ENCODE results near the gene NFIC. TPM values are rescaled to one million over a fixed set of nuclear protein-coding genes. Genes with fewer than 3 reads are reported as not detected.

Gene NFIC
- total and polyA plus RNA-seq, 10 of the 15 experiments (the other 5 are each of a cell fraction or from before 2014, with no cell fraction given) = 0.71 to 53.5 (median 10.2) TPM

DNA sequence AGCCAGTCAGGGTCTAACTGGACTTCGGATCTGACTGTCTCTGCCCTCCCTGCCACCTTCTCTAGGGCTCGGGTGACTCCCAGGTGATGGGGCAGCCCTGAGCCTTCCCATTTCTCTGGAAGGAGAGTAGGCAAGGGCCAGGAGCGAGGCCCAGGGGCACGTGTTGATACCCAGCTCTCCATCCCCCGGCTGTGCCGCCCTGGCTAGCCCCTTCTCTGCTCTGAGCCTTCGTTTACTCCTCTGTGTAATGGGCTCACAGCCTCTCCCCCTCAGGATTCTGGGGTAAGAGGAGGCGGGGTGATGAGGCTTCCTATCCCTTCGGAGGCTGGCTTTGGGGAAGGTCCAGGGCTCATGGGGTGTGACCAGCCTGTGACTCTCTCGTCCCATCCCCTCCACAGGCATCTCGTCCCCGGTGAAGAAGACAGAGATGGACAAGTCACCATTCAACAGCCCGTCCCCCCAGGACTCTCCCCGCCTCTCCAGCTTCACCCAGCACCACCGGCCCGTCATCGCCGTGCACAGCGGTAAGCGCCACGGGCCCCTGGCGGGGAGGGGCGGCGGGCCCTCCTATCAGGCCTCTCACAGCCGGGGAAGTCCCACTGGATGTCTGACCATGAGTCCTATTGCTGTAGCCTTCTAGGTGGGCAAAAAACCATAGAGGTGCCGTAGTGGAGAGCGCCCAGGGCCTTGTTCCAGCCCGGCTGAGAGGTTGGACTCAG, 82.4 kb downstream of the NFIC start:
- DNase-seq (ENCODE audit: low read depth, low spot score) = no peak
- H3K4me3 ChIP-seq = no peak overlapping the region
- RAD21 ChIA-PET (ENCODE audit: unreplicated experiment) = no interaction called here
- no peak overlapping the region for H3K27ac ChIP-seq (ENCODE audit: control insufficient read depth, insufficient read depth)
- in situ Hi-C loops (cut with MboI) (no loop called here), intact Hi-C loops (cut with micrococcal nuclease; ENCODE audit: unreplicated experiment) (no loop called here)
- POLR2A ChIA-PET = no interaction called here
- no peak for FAIRE-seq
- H4K20me1 ChIP-seq (ENCODE audit: control insufficient read depth, insufficient read depth) = no peaks in the 10 kb centered on the region
- H2AFZ ChIP-seq (ENCODE audit: control insufficient read depth, low read depth, low read length) = no peak overlapping the region
- no TSS peak for BruUV-seq (replicated peaks)
- H3K9me3 ChIP-seq (replicated peaks; ENCODE audit: control insufficient read depth, insufficient read depth, low read length) = no peaks in the 10 kb centered on the region
- CTCF ChIA-PET = interaction anchor here (0.6 kb wide), 1 partner anchor 11 kb away, joined by 3 read pairs; no protein-coding TSS in a partner anchor
- H3K27me3 ChIP-seq (replicated peaks in 1 of 2; ENCODE audit: control insufficient read depth in 2 of 2, insufficient read depth in 2 of 2, low read length in 1 of 2) = no peaks in the 10 kb centered on the region
- no peak for ATAC-seq
- SMC1A ChIA-PET (ENCODE audit: uncharacterized antibody, unreplicated experiment) = no interaction called here
- H3K79me2 ChIP-seq (ENCODE audit: control insufficient read depth, insufficient read depth, low read length) = no peaks in the 10 kb centered on the region
- peaks cover 10 to 30% of the 10 kb centered on the region in 2 experiments; a peak in 3 of 4 replicates for H3K36me3 ChIP-seq (ENCODE audit: control insufficient read depth in 2 of 2, insufficient read depth in 2 of 2, low read length in 1 of 2)
- 97% methylated on average over 28 of the region's 28 CpGs for WGBS (ENCODE audit: insufficient coverage, insufficient replicate concordance, low lambda C conversion rate, missing lambda C conversion rate)
- H3K9ac ChIP-seq (ENCODE audit: control insufficient read depth, insufficient read depth, low read length) = no peak overlapping the region
- H3K4me1 ChIP-seq (ENCODE audit: control insufficient read depth, insufficient read depth, low read length) = no peaks in the 10 kb centered on the region
- H3K4me2 ChIP-seq (ENCODE audit: control insufficient read depth, insufficient read depth) = no peak overlapping the region
- TF ChIP-seq USF1 (IDR thresholded peaks at IDR 0.05; ENCODE audit: borderline replicate concordance, extremely low read length, insufficient read depth, low read depth, low read length) (no peak), E2F4 (IDR thresholded peaks at IDR 0.05; ENCODE audit: low read depth, low read length) (no peak), LARP7 (IDR thresholded peaks at IDR 0.05) (no peak), CUX1 (IDR thresholded peaks at IDR 0.05; ENCODE audit: insufficient replicate concordance, low read depth, low read length) (no peak), ZBED1 (IDR thresholded peaks at IDR 0.05; ENCODE audit: borderline replicate concordance) (no peak), SIX5 (IDR thresholded peaks at IDR 0.05; ENCODE audit: low read depth, low read length, severe bottlenecking) (no peak), REST (IDR thresholded peaks at IDR 0.05; ENCODE audit: low read depth, low read length) (no peak), E4F1 (IDR thresholded peaks at IDR 0.05; ENCODE audit: borderline replicate concordance, partially characterized antibody) (no peak), POLR2A (IDR thresholded peaks at IDR 0.05; ENCODE audit: low read depth, low read length) (no peak)
